Measurements from ENCODE around the gene RHNO1. TPM values are rescaled to one million over a fixed set of nuclear protein-coding genes. Genes with fewer than 3 reads are reported as not detected.
A peak's percentile ranks its signal among the peaks of the same experiment; 100 is the strongest.

The RHNO1 gene
- total and polyA plus RNA-seq, 7 donors, result 6.1 to 21.6 (median 9.6) TPM

DNA sequence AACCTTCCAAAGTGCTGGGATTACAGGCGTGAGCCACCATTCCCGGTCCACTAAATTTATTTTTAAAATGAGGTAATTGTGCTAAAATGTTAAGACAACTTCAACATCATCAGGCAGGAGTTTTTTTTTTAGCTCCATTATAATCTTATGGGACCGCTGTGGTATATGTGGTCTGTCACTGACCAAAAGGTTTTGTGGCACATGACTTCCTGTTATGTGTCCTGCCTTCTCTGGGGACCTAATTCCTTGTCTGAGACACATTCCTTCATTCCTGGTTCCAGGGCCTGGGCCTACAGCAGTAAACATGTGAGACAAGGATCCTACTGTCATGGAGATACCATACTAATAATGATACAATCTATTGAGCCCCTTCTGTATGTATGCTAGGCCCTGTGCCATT lies 25.1 kb upstream of the RHNO1 start:
- Histone ChIP-seq H3K27me3 (no peaks in the 10 kb centered on the region), H3K4me3 (no peak overlapping the region), H3K4me1 (peaks cover 0 to 5% (median 0%) of the 10 kb centered on the region in 4 donors), H3K36me3 (no peaks in the 10 kb centered on the region), H3K27ac (no peak overlapping the region), H3K9me3 (no peaks in the 10 kb centered on the region)
- TF ChIP-seq POLR2AphosphoS5 (IDR thresholded peaks at IDR 0.05), result no peak
- TF ChIP-seq EP300 (IDR thresholded peaks at IDR 0.05), result no peak
- TF ChIP-seq CTCF (IDR thresholded peaks at IDR 0.05), result no peak
- no peak for TF ChIP-seq POLR2A (IDR thresholded peaks at IDR 0.05)
- 91 to 94% methylated on average over 3 of the region's 3 CpGs for WGBS, 2 donors
- DNase-seq, result no peak
- intact Hi-C loops (cut with DNase I), result loop anchor here (2.0 to 5.0 kb wide), 2 partner anchors 90 to 189 kb away; no protein-coding TSS in a partner anchor

- intact Hi-C loops (cut with DNase I), result loop anchor here (2.0 to 5.0 kb wide), 2 partner anchors 89 to 187 kb away; no protein-coding TSS in a partner anchor
- no peak overlapping the region for H3K27ac ChIP-seq
- no peaks in the 10 kb centered on the region for H3K27me3 ChIP-seq
- H3K36me3 ChIP-seq, result no peaks in the 10 kb centered on the region
- peaks cover 0 to 5% (median 0%) of the 10 kb centered on the region in 4 donors for H3K4me1 ChIP-seq
- TF ChIP-seq POLR2AphosphoS5 (IDR thresholded peaks at IDR 0.05) (peak in 2 of 4 donors; percentile 26 to 44), CTCF (IDR thresholded peaks at IDR 0.05) (peak; percentile 59 to 88 (median 76)), EP300 (IDR thresholded peaks at IDR 0.05) (no peak), POLR2A (IDR thresholded peaks at IDR 0.05) (no peak)
- peak; percentile 92 for DNase-seq
- H3K4me3 ChIP-seq, result no peak overlapping the region
- H3K9me3 ChIP-seq, result no peaks in the 10 kb centered on the region
- 31 to 33% methylated on average over 11 of the region's 11 CpGs for WGBS, 2 donors
Measured at GRCh38 chr12:2853626-2854025, 23.4 kb upstream of the RHNO1 start.

GRCh38 chr12:2854669-2855453 lies 22.2 kb upstream of the RHNO1 start:
- 32 to 77% methylated on average over 25 of the region's 25 CpGs for WGBS, 2 donors
- Histone ChIP-seq H3K9me3 (no peaks in the 10 kb centered on the region), H3K27ac (no peak overlapping the region), H3K36me3 (no peaks in the 10 kb centered on the region), H3K4me3 (no peak overlapping the region), H3K27me3 (no peaks in the 10 kb centered on the region), H3K4me1 (peaks cover 0 to 5% (median 0%) of the 10 kb centered on the region in 4 donors)
- TF ChIP-seq EP300 (IDR thresholded peaks at IDR 0.05) (no peak), CTCF (IDR thresholded peaks at IDR 0.05) (no peak), POLR2A (IDR thresholded peaks at IDR 0.05) (no peak), POLR2AphosphoS5 (IDR thresholded peaks at IDR 0.05) (no peak)
- DNase-seq, result no peak
- intact Hi-C loops (cut with DNase I), result loop anchor here (5.0 kb wide), 1 partner anchor 87 kb away; no protein-coding TSS in a partner anchor

GRCh38 chr12:2855546-2855945 lies 21.5 kb upstream of the RHNO1 start:
- Histone ChIP-seq H3K27ac (no peak overlapping the region), H3K36me3 (no peaks in the 10 kb centered on the region), H3K27me3 (no peaks in the 10 kb centered on the region), H3K9me3 (no peaks in the 10 kb centered on the region), H3K4me1 (peaks cover 0 to 5% (median 0%) of the 10 kb centered on the region in 4 donors), H3K4me3 (no peak overlapping the region)
- intact Hi-C loops (cut with DNase I), result no loop called here
- DNase-seq, result no peak
- TF ChIP-seq POLR2AphosphoS5 (IDR thresholded peaks at IDR 0.05) (no peak), POLR2A (IDR thresholded peaks at IDR 0.05) (no peak), CTCF (IDR thresholded peaks at IDR 0.05) (no peak), EP300 (IDR thresholded peaks at IDR 0.05) (no peak)
- WGBS, 2 donors, result 38 to 82% methylated on average over 7 of the region's 7 CpGs
